KMS-11 (cell line): ENCODE results near the gene CYTH3.

ENCODE experiments used
- H2AFZ ChIP-seq: fragments of 200-600 bp; sonication (generic); 2 replicates; pipeline ENCODE4 v1.6.1; 2016; ENCODE audit warnings: antibody characterized with exemption, mixed run types, low read depth
- H3K27ac ChIP-seq: fragments of 200-600 bp; sonication (generic); 2 replicates; pipeline ENCODE4 v1.6.1; 2016; ENCODE audit warnings: mild to moderate bottlenecking, mixed run types
- H3K27me3 ChIP-seq: fragments of 200-600 bp; sonication (generic); 2 replicates; pipeline ENCODE4 v1.6.1; 2017; ENCODE audit warnings: mild to moderate bottlenecking, low read depth, mixed run types, moderate library complexity; ENCODE audit not compliant: insufficient read depth
- H3K36me3 ChIP-seq: fragments of 200-600 bp; sonication (generic); 2 replicates; pipeline ENCODE4 v1.6.1; 2017; ENCODE audit warnings: mild to moderate bottlenecking, mixed run types; ENCODE audit not compliant: insufficient read depth
- H3K4me1 ChIP-seq: fragments of 200-600 bp; sonication (generic); 2 replicates; pipeline ENCODE4 v1.6.1; 2016; ENCODE audit warnings: mild to moderate bottlenecking, low read depth, mixed run types; ENCODE audit not compliant: poor library complexity, severe bottlenecking
- H3K4me2 ChIP-seq: fragments of 200-600 bp; sonication (generic); 2 replicates; pipeline ENCODE4 v1.7.0; 2016; ENCODE audit warnings: mild to moderate bottlenecking, mixed run types
- H3K4me3 ChIP-seq: fragments of 200-600 bp; sonication (generic); IDR thresholded peaks from 2 replicates; pipeline ENCODE4 v1.6.1; 2017; ENCODE audit warnings: low read depth, low read length, mixed read lengths; ENCODE audit not compliant: insufficient read depth
- H3K79me2 ChIP-seq: fragments of 200-600 bp; sonication (generic); 2 replicates; pipeline ENCODE4 v1.6.1; 2016; ENCODE audit warnings: low read depth, mixed run types; ENCODE audit not compliant: insufficient read depth
- H3K9ac ChIP-seq: fragments of 200-600 bp; sonication (generic); 2 replicates; pipeline ENCODE4 v1.6.1; 2016; ENCODE audit warnings: mild to moderate bottlenecking, mixed run types
- H4K20me1 ChIP-seq: fragments of 200-600 bp; sonication (generic); 2 replicates; pipeline ENCODE4 v1.6.1; 2016; ENCODE audit warnings: mild to moderate bottlenecking, mixed run types; ENCODE audit not compliant: insufficient read depth
- CTCF ChIP-seq: fragments of 200-600 bp; sonication (generic); conservative IDR thresholded peaks from 2 replicates; pipeline ENCODE4 v1.6.1; 2017; ENCODE audit warnings: low read depth, mild to moderate bottlenecking, antibody characterized with exemption, low read length, moderate library complexity, mixed read lengths

Gene CYTH3

GRCh38 chr7:6208573-6209328, 63.7 kb downstream of the CYTH3 start:
- TF ChIP-seq CTCF: no peak
- Histone ChIP-seq H3K36me3 (no peaks in the 10 kb centered on the region), H3K79me2 (no peaks in the 10 kb centered on the region), H4K20me1 (no peaks in the 10 kb centered on the region), H2AFZ (no peak overlapping the region), H3K27ac (no peak overlapping the region), H3K4me1 (no peaks in the 10 kb centered on the region), H3K4me2 (no peak overlapping the region), H3K9ac (no peak overlapping the region), H3K4me3 (no peak overlapping the region), H3K27me3 (no peaks in the 10 kb centered on the region)

- H3K36me3 ChIP-seq: no peaks in the 10 kb centered on the region
- no peaks in the 10 kb centered on the region for H3K27me3 ChIP-seq
- H3K9ac ChIP-seq: no peak overlapping the region
- no peak overlapping the region for H2AFZ ChIP-seq
- no peaks in the 10 kb centered on the region for H4K20me1 ChIP-seq
- H3K4me3 ChIP-seq: no peak overlapping the region
- no peaks in the 10 kb centered on the region for H3K4me1 ChIP-seq
- no peak overlapping the region for H3K4me2 ChIP-seq
- TF ChIP-seq CTCF: no peak
- H3K79me2 ChIP-seq: no peaks in the 10 kb centered on the region
- no peak overlapping the region for H3K27ac ChIP-seq
Measured at GRCh38 chr7:6205971-6206660, 66.3 kb downstream of the CYTH3 start.

- H3K9ac ChIP-seq: no peak overlapping the region
- H3K4me2 ChIP-seq: no peak overlapping the region
- no peaks in the 10 kb centered on the region for H3K79me2 ChIP-seq
- H2AFZ ChIP-seq: no peak overlapping the region
- no peak overlapping the region for H3K4me3 ChIP-seq
- H4K20me1 ChIP-seq: no peaks in the 10 kb centered on the region
- H3K27ac ChIP-seq: no peak overlapping the region
- no peaks in the 10 kb centered on the region for H3K36me3 ChIP-seq
- TF ChIP-seq CTCF: no peak
- H3K27me3 ChIP-seq: no peaks in the 10 kb centered on the region
- no peaks in the 10 kb centered on the region for H3K4me1 ChIP-seq
Measured at GRCh38 chr7:6203381-6203780, 69.0 kb downstream of the CYTH3 start.

- Histone ChIP-seq H3K36me3 (no peaks in the 10 kb centered on the region), H3K27me3 (no peaks in the 10 kb centered on the region), H3K4me3 (no peak overlapping the region), H2AFZ (no peak overlapping the region), H3K79me2 (no peaks in the 10 kb centered on the region), H4K20me1 (no peaks in the 10 kb centered on the region), H3K4me2 (no peak overlapping the region), H3K4me1 (no peaks in the 10 kb centered on the region), H3K27ac (no peak overlapping the region), H3K9ac (no peak overlapping the region)
- no peak for TF ChIP-seq CTCF
Measured at GRCh38 chr7:6202117-6202516, 70.3 kb downstream of the CYTH3 start.
